C4-2B (cell line): ENCODE data around the gene SPSB3.

Experiments
- H3K27ac ChIP-seq: fragments of 450-650 bp; 2 replicates; pipeline ENCODE4 v1.5.1; 2017
- ZFX ChIP-seq: fragments of 450-650 bp; IDR thresholded peaks from 2 replicates; pipeline ENCODE4 v1.6.1; 2017
- TF ChIP-seq, protein P1 (sequence below): fragments of 450-650 bp; conservative IDR thresholded peaks from 2 replicates; pipeline ENCODE4 v1.5.1; 2017; ENCODE audit warnings: mild to moderate bottlenecking

SPSB3 gene

DNA sequence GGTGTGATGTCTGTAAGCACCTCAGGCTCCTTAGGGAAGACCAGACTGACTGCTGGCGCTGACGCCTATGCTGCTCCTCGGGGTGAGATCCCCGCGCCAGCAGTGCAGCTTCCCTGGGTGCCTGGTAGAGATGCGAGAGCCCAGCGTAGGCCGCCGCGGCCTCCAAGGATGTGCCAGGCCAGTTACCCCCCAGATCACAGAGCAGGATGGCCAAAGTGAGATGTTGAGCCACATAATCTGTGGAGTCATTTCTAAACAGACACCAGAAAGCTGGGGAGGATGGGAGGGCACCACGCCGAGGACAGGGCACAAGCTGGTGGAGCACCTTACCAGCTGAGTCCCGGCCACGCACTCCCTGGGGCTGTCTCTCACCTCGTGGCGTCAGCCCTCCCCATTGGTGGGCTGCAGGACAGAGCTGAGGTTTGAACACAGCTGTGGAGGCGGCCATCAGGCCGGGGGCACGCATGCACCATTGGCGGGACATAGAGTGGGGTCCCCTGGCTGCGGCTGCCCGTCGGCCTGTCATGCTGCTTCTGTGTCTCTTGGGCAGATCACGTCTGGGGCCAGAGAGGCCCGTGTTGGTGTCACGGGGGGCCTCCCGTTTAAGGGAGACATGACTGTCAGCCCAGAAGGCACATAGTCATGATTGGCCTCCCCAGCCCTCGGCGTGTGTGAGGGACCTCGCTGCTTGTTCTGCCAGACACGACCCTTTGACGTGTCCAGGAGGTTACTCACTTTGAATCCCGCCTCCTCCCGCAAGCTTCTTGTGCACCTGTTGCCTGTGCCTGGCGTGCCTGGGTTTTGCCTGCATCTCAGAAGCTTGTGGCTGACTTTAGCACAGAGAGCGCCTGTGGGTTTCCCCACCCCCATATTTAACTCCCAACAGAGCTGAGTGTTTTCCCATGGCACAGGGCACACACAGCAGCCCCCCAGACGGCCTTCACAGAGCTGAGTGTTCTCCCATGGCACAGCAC is 54.4 kb downstream of the SPSB3 start:
- no peak overlapping the region for H3K27ac ChIP-seq
- TF ChIP-seq, protein P1, sequence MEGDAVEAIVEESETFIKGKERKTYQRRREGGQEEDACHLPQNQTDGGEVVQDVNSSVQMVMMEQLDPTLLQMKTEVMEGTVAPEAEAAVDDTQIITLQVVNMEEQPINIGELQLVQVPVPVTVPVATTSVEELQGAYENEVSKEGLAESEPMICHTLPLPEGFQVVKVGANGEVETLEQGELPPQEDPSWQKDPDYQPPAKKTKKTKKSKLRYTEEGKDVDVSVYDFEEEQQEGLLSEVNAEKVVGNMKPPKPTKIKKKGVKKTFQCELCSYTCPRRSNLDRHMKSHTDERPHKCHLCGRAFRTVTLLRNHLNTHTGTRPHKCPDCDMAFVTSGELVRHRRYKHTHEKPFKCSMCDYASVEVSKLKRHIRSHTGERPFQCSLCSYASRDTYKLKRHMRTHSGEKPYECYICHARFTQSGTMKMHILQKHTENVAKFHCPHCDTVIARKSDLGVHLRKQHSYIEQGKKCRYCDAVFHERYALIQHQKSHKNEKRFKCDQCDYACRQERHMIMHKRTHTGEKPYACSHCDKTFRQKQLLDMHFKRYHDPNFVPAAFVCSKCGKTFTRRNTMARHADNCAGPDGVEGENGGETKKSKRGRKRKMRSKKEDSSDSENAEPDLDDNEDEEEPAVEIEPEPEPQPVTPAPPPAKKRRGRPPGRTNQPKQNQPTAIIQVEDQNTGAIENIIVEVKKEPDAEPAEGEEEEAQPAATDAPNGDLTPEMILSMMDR, result no peak
- TF ChIP-seq ZFX, result no peak
